GM18511 (cell line): ENCODE results near the gene ATP1B2.

Experiments
- ATAC-seq: cut with Tn5 transposase; IDR thresholded peaks from one replicate; pipeline ENCODE4 v1.9.1; 2021; ENCODE audit warnings: mild to moderate bottlenecking, moderate library complexity; ENCODE audit not compliant: unreplicated experiment

The ATP1B2 gene

DNA sequence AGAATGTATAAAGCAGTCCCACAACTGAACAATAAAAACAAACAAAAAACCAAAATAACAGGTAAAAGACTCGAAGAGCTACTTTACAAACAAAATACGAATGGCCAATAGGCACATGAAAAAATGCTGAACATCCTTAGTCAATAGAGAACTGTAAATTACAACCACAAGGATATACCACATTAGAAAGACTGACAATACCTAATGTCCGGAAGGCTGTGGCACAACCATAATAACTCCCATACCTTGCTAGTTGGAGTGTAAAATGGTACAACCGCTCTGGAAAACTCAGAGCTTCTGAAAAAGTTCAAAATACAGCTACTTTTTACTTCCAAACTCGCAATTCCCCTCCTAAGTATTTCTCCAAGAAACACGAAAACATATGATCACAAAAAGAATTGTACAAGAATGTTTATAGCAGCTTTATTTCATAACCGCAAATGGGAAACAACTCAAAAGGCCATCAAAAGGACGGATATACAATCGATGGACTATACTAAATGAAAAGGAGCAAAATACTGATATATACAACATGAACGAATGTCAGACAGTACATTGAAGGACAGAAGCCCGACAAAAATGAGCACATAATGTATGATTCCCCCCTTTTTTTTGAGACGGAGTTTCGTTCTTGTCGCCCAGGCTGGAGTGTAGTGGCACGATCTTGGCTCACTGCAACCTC is 34.3 kb downstream of the ATP1B2 start:
- no peak for ATAC-seq

GRCh38 chr17:7685533-7686221 is 35.0 kb downstream of the ATP1B2 start:
- peak; percentile 57 for ATAC-seq

DNA sequence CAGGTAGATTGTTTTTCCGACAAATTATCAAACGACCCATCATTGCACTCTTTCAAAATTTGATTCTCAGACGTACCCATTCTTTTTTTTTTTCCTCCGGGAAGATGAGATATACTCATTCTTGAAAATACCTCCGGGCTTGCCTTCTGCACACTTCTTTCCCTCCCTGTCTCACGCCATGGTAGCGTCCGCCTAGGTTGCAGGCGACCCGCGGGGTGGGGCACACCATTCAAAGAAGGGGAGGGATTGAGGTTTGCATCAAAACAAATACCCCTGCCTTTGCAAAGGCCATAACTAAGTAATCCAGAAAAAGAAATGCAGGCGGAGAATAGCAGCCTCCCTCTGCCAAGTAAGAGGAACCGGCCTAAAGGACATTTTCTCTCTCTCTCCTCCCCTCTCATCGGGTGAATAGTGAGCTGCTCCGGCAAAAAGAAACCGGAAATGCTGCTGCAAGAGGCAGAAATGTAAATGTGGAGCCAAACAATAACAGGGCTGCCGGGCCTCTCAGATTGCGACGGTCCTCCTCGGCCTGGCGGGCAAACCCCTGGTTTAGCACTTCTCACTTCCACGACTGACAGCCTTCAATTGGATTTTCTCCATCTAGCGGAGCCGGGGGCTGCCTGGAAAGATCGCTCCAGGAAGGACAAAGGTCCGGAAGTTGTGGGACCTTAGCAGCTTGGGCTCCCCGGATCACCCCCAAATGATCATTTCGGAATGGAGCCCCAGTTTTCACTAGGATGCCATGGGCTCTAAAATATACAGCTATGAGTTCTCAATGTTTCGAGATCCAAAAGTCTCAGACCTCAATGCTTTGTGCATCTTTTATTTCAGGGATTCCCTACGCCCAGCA is 35.7 kb downstream of the ATP1B2 start:
- ATAC-seq, result peak; percentile 51

- ATAC-seq, result no peak
Observed at GRCh38 chr17:7687072-7687907, 36.6 kb downstream of the ATP1B2 start, which contains the start of gene TP53. TSS of gene TP53 (minus strand) at chr17:7687490. CDS start at chr17:7676594, 10,896 bp downstream.

DNA sequence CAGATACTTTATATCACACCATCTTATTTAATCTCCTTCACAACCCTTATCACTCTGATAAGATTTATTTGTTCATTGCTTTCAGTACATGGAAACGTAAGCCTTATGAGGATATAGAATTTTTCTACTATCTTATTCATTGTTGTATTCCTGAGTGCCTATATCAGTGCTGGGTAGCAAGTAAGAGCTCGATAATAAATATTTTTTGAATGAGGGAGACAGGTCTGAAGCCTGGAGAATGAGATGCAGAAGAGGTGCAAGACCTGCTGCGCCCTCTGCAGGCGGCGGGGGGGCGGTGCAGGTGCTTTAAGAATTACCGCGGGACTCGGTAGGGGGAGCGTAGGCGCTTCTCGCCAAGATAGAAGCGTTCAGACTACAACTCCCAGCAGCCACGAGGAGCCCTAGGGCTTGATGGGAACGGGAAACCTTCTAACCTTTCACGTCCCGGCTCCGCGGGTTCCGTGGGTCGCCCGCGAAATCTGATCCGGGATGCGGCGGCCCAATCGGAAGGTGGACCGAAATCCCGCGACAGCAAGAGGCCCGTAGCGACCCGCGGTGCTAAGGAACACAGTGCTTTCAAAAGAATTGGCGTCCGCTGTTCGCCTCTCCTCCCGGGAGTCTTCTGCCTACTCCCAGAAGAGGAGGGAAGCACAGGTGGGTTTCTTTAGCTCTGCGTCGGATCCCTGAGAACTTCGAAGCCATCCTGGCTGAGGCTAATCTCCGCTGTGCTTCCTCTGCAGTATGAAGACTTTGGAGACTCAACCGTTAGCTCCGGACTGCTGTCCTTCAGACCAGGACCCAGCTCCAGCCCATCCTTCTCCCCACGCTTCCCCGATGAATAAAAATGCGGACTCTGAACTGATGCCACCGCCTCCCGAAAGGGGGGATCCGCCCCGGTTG is 37.4 kb downstream of the ATP1B2 start, which contains the start of gene WRAP53:
Gene WRAP53, plus strand, starts transcription at position 570 of the 900 bp plus-strand sequence. Its CDS starts 172 bp downstream, at position 742.
- peak; percentile 73 for ATAC-seq

DNA sequence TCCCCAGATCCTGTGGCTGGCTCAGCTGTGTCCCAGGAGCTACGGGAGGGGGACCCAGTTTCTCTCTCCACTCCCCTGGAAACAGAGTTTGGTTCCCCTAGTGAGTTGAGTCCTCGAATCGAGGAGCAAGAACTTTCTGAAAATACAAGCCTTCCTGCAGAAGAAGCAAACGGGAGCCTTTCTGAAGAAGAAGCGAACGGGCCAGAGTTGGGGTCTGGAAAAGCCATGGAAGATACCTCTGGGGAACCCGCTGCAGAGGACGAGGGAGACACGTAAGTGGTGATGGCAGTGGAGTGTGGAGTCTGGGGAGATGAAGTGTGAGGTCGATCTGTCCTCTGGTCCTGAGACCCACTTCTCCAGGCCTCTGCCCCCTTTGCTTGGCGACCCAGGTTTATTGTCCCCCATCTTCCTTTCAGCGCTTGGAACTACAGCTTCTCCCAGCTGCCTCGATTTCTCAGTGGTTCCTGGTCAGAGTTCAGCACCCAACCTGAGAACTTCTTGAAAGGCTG is 38.1 kb downstream of the ATP1B2 start:
- no peak for ATAC-seq

DNA sequence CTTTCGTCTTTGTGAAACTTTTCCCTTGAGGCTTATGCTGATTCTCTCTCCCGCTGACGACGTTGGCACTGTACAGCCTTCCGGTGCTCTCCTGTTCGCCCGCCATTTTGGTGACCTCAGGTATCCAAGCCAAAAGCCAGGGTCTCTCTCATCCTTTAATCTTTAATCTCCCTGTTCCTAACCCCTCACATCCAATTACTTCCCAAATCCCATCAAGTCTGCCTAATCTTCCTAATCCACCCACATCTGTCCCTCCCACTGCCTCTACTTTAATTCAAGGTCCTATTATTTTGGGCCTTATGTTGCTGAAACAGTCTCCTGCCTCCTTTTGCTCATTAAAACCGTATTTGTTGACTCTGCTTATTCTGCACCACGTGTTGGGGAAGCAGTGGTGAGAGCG is 44.9 kb downstream of the ATP1B2 start:
- ATAC-seq, result no peak

- ATAC-seq, result no peak
Observed at GRCh38 chr17:7697828-7698588, 47.3 kb downstream of the ATP1B2 start.

GRCh38 chr17:7700510-7700909 is 49.8 kb downstream of the ATP1B2 start:
- ATAC-seq, result no peak

- no peak for ATAC-seq
Observed at GRCh38 chr17:7701681-7702080, 51.0 kb downstream of the ATP1B2 start.

DNA sequence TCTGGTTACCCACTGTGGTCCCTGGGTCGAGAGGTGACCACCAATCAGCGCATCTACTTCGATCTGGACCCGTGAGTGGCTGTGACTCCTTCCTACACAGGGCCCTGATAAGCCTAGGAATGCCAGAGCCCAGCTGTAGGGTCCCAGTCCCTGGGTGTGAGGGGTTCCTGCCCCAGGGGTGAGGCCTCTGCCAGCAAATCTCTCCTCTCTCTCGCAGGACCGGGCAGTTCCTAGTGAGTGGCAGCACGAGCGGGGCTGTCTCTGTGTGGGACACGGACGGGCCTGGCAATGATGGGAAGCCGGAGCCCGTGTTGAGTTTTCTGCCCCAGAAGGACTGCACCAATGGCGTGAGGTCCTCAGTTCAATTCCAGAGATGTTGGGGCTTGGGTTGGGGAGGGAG is 52.0 kb downstream of the ATP1B2 start:
- ATAC-seq, result no peak

GRCh38 chr17:7703584-7704479 is 53.1 kb downstream of the ATP1B2 start:
- no peak for ATAC-seq

DNA sequence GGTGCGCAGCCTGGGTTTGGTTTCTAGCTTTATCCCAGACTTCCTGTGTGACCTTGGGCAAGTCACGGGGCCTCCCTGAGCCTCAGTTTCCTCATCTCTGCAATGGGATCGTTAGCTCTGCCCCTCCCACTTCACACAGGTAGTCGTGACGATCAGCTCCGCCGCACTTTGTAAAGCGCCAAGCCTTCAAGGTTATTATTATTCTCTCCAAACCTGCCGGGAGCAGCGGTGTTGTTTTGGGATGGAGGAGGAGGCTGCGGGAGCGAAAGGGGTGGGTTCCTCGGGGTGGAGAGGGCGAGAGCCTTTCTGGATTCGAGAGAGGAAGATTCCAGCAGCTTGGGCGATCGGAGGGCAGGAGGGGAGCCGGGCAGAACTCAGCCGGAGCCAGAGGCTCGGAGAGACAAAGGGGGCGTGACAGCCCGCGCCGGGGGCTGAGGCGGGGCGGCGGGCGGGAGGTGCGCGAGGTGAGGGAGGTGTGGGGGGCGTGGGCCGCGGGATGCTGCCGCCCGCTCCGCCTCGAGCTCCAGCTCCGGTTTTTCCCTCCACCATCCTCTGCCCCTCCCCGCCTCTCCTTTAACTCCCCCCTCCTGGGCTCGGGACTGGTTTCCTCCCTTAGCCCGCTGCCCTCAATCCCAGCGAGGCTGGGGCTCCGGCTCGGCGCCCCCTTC is 54.0 kb downstream of the ATP1B2 start, which contains the start of gene EFNB3:
Gene EFNB3, plus strand, starts transcription at position 602 of the 668 bp plus-strand sequence. CDS start 397 bp downstream, outside the sequence.
- ATAC-seq, result no peak

DNA sequence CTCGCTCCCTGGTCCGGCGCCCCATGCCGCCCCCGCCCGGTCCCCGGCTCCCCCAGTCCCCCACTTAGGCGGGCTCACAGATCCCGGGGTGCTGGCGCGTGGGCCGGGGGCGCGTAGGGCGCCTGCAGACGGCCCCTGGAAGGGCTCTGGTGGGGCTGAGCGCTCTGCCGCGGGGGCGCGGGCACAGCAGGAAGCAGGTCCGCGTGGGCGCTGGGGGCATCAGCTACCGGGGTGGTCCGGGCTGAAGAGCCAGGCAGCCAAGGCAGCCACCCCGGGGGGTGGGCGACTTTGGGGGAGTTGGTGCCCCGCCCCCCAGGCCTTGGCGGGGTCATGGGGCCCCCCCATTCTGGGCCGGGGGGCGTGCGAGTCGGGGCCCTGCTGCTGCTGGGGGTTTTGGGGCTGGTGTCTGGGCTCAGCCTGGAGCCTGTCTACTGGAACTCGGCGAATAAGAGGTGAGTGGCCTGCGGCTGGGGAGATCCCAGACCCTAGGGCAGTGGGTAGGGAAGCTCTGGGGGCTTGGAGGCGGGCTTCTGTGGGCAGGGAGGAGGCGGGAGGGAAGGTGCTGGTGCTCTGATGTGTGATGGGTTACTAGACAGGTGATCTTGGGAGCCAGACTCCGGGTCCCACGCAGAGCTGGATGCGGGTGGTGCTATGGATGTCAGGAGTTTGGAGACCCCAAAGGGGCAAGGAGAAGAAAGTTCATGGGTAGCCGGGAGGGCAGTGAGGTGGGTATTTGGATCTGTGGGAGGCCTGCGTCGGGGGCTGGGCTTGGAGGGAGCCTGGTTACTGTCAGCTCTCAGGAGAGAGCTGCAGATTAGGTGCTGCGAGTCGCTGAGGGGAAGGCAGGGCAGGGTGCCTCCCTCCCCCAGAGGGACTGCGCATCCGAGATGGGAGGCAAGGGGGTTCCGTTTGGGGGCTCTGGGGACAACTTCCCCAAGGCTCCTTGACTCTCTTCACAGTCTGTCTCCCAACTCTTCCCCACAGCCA is 54.8 kb downstream of the ATP1B2 start:
- no peak for ATAC-seq

- no peak for ATAC-seq
Observed at GRCh38 chr17:7706631-7707354, 56.1 kb downstream of the ATP1B2 start.
